Activated naive CD4-positive, alpha-beta T cell treated with anti-CD3 and anti-CD28 coated beads, Interleukin-2, amount 10 ng/mL, durations not matched to agents 7 days and 5 days (primary cell): ENCODE data around the gene CILP.
"Not testable (repeated sequence)": the region's sequence is repeated elsewhere in the genome, so short reads cannot be mapped to it uniquely, and the experiment has no call there.

ENCODE experiments used
- CTCF ChIA-PET: fragments of 350-600 bp; sonication (Branson Sonifier 250); formaldehyde crosslinking; loops from one replicate; lab custom pipeline; 2021; ENCODE audit warnings: antibody characterized with exemption; lab: Charles Lee
- DNase-seq: peaks from one replicate; pipeline ENCODE4 v3.0.0-alpha.2; 2020
- H3K27ac Mint-ChIP-seq: one replicate; pipeline ENCODE4 v1.8.0; 2021; ENCODE audit warnings: mild to moderate bottlenecking, moderate library complexity, mixed read lengths
- H3K27me3 Mint-ChIP-seq: one replicate; pipeline ENCODE4 v1.8.0; 2021; ENCODE audit warnings: mild to moderate bottlenecking, mixed read lengths
- H3K36me3 Mint-ChIP-seq: one replicate; pipeline ENCODE4 v1.8.0; 2021; ENCODE audit warnings: mixed read lengths
- H3K4me1 Mint-ChIP-seq: one replicate; pipeline ENCODE4 v1.8.0; 2021; ENCODE audit warnings: mixed read lengths
- H3K4me3 Mint-ChIP-seq: one replicate; pipeline ENCODE4 v1.8.0; 2021; ENCODE audit warnings: mild to moderate bottlenecking, moderate library complexity, mixed read lengths
- H3K9me3 Mint-ChIP-seq: one replicate; pipeline ENCODE4 v1.8.0; 2021; ENCODE audit warnings: mixed read lengths

Gene CILP

GRCh38 chr15:65196637-65197336, 14.5 kb downstream of the CILP start:
- no peak overlapping the region for H3K27ac Mint-ChIP-seq
- no peaks in the 10 kb centered on the region for H3K9me3 Mint-ChIP-seq
- no peaks in the 10 kb centered on the region for H3K4me1 Mint-ChIP-seq
- H3K36me3 Mint-ChIP-seq: no peaks in the 10 kb centered on the region
- no peak overlapping the region for H3K4me3 Mint-ChIP-seq
- CTCF ChIA-PET: interaction anchor here (0.7 to 1.2 kb wide), 2 partner anchors 21 to 74 kb away, joined by 3 read pairs; no protein-coding TSS in a partner anchor
- peaks cover 15% of the 10 kb centered on the region for H3K27me3 Mint-ChIP-seq
- DNase-seq: no peak

DNA sequence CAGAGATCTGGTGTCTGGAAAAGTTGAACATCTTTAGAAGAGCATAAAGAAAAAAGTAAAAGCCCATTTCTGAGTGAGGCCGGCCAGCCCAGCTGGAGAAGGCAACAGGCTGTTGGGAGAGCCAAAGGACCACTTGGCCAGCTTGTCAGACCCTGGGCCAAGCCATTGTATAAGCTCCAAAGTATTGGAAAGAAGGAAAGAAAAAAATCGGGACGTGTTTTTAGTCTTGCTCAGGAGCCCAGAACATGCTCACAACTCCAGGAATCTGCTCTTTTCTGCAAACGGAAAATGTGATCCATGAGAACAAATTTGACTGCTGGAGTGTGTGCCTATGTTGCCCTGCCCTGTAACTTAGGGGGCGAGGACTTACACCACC, 15.7 kb downstream of the CILP start:
- H3K4me3 Mint-ChIP-seq: no peak overlapping the region
- H3K27me3 Mint-ChIP-seq: peaks cover 6% of the 10 kb centered on the region
- no peaks in the 10 kb centered on the region for H3K36me3 Mint-ChIP-seq
- H3K4me1 Mint-ChIP-seq: no peaks in the 10 kb centered on the region
- CTCF ChIA-PET: interaction anchor here (0.9 kb wide), 1 partner anchor 16 kb away, joined by 3 read pairs; the partner anchor contains the start of gene CILP
- no peaks in the 10 kb centered on the region for H3K9me3 Mint-ChIP-seq
- DNase-seq: no peak
- H3K27ac Mint-ChIP-seq: no peak overlapping the region

DNA sequence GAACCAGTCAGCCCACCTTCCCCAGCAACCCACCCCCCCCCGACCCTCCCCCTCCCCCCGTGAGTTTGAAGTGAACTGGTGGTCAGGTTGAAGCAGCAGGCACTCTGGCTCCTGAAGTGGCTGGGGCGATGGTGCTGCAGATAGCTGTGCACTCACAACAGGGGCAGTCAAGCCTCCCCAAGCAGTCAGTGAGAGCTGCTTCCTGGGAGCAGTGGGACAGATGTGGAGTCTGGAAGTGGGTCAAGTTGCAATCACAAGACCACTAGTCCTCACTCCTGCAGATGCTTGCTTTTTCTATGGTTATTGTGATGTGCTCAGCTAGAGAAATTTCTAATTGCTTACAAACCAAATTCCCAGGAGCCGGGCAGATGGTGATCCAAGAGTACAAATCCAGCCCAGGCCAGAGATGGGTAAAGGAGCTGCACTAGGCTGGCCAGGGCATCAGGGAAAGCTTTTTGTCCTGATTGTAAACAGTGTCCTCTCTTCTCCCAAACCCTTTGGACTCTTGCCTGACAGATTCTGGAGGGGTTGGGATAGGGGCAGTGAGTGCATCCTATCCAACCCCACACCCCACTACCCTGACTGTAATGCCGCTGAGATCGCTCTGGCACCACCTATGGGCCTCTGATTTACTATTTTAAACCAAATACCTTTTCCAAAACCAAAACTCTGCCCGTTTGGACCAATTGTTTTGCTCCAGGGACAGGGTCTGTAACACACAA, 16.3 kb downstream of the CILP start:
- H3K9me3 Mint-ChIP-seq: no peaks in the 10 kb centered on the region
- no peak overlapping the region for H3K4me3 Mint-ChIP-seq
- H3K27me3 Mint-ChIP-seq: peaks cover 5% of the 10 kb centered on the region
- no peak overlapping the region for H3K27ac Mint-ChIP-seq
- no peaks in the 10 kb centered on the region for H3K36me3 Mint-ChIP-seq
- H3K4me1 Mint-ChIP-seq: no peaks in the 10 kb centered on the region
- DNase-seq: no peak
- CTCF ChIA-PET: interaction anchor here (1.0 kb wide), 1 partner anchor 9 kb away, joined by 3 read pairs; the partner anchor contains the start of gene CLPX

DNA sequence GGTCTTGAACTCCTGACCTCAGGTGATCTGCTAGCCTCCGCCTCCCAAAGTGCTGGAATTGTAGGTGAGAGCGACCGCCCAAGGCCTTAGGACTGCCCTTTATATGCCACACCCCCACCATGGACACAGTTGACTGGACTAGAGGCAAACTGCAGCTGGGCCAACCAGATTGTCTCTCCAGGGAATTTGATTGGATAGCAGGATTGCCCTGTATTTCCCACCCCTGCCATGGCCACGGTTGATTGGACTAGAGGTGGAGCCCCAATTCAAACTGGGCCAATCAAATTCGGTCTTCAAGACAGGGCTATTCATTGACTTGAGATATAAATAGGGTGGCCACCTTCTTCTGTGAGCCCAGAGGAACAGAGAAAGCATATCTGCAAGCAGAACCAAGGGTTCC, 19.3 kb downstream of the CILP start:
- H3K36me3 Mint-ChIP-seq: no peaks in the 10 kb centered on the region

GRCh38 chr15:65189102-65189740, 22.1 kb downstream of the CILP start:
- H3K4me1 Mint-ChIP-seq: peaks cover 6% of the 10 kb centered on the region
- H3K27ac Mint-ChIP-seq: no peak overlapping the region
- peaks cover 1% of the 10 kb centered on the region for H3K36me3 Mint-ChIP-seq
- DNase-seq: peak; percentile 48
- no peaks in the 10 kb centered on the region for H3K9me3 Mint-ChIP-seq
- H3K4me3 Mint-ChIP-seq: no peak overlapping the region
- CTCF ChIA-PET: interaction anchor here (0.8 to 4.0 kb wide), 5 partner anchors 80 to 129 kb away, joined by 3 to 17 read pairs (median 5); no protein-coding TSS in a partner anchor
- peaks cover 5% of the 10 kb centered on the region for H3K27me3 Mint-ChIP-seq

More for the DNA sequence above, 19.3 kb downstream of the CILP start:
- Mint-ChIP-seq H3K9me3 (no peaks in the 10 kb centered on the region), H3K4me1 (no peaks in the 10 kb centered on the region), H3K4me3 (no peak overlapping the region), H3K27me3 (peaks cover 5% of the 10 kb centered on the region), H3K27ac (no peak overlapping the region)
- CTCF ChIA-PET: no interaction called here
- DNase-seq: no peak

- CTCF ChIA-PET: interaction anchor here (1.9 to 4.0 kb wide), 3 partner anchors 82 to 109 kb away, joined by 4 to 17 read pairs (median 10); no protein-coding TSS in a partner anchor
- peaks cover 13% of the 10 kb centered on the region for H3K4me1 Mint-ChIP-seq
Measured at GRCh38 chr15:65188472-65188871, 22.8 kb downstream of the CILP start.

GRCh38 chr15:65184868-65185717, 26.2 kb downstream of the CILP start, which contains the start of gene CLPX:
Gene CLPX, minus strand, starts transcription at chr15:65185342. Its CDS starts 189 bp downstream, at chr15:65185153.
- Mint-ChIP-seq H3K36me3 (peaks cover 16% of the 10 kb centered on the region), H3K27me3 (no peaks in the 10 kb centered on the region), H3K27ac (peak within 1 kb of the TSS; percentile 92), H3K9me3 (no peaks in the 10 kb centered on the region), H3K4me3 (peak within 1 kb of the TSS; percentile 93), H3K4me1 (peaks cover 30% of the 10 kb centered on the region)
- DNase-seq: peak; percentile 95
- CTCF ChIA-PET: interaction anchor here (1.0 to 4.0 kb wide), 4 partner anchors 9 to 114 kb away, joined by 3 to 17 read pairs (median 4); no protein-coding TSS in a partner anchor

More at GRCh38 chr15:65188472-65188871, 22.8 kb downstream of the CILP start:
- not testable (repeated sequence) for H3K9me3 Mint-ChIP-seq, H3K27me3 Mint-ChIP-seq, H3K27ac Mint-ChIP-seq, H3K36me3 Mint-ChIP-seq, H3K4me3 Mint-ChIP-seq, DNase-seq

DNA sequence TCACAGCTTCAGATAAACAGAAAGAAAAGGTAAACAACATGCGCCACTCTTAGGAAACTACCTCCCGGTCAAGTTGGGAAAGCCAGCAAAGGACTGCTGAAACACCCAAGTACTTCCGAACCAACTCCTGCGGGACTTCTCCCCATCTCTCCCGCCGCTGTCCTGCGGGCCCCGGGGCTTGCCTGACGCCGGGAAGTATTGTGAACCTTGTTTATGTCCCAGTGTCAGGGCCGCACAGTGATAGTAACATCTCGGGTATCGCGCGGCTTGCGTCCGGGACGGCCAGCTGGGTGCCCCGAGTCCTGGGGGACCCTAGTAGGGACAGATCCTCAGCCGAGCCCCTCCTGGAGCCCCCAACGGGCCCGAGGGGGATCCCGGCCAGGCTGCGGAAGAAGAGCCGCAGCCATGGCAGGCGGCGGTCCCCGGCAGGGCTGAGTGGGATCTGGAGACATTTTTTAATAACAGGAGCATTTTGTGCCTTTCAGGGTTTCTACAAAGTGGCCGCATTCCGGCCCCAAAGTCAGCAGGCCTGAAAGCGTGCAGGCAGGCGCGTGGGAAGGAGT, 26.9 kb downstream of the CILP start:
- H3K4me1 Mint-ChIP-seq: peaks cover 32% of the 10 kb centered on the region
- peak overlapping the region; percentile 93 for H3K4me3 Mint-ChIP-seq
- no peaks in the 10 kb centered on the region for H3K27me3 Mint-ChIP-seq
- DNase-seq: peak; percentile 61
- CTCF ChIA-PET: no interaction called here
- peaks cover 21% of the 10 kb centered on the region for H3K36me3 Mint-ChIP-seq
- peak overlapping the region; percentile 92 for H3K27ac Mint-ChIP-seq
- no peaks in the 10 kb centered on the region for H3K9me3 Mint-ChIP-seq

- CTCF ChIA-PET: no interaction called here
- Mint-ChIP-seq H3K4me3 (peak overlapping the region; percentile 93), H3K36me3 (peaks cover 23% of the 10 kb centered on the region), H3K27me3 (no peaks in the 10 kb centered on the region), H3K27ac (peak overlapping the region; percentile 92), H3K9me3 (no peaks in the 10 kb centered on the region), H3K4me1 (peaks cover 32% of the 10 kb centered on the region)
- no peak for DNase-seq
Measured at GRCh38 chr15:65183865-65184159, 27.5 kb downstream of the CILP start.

DNA sequence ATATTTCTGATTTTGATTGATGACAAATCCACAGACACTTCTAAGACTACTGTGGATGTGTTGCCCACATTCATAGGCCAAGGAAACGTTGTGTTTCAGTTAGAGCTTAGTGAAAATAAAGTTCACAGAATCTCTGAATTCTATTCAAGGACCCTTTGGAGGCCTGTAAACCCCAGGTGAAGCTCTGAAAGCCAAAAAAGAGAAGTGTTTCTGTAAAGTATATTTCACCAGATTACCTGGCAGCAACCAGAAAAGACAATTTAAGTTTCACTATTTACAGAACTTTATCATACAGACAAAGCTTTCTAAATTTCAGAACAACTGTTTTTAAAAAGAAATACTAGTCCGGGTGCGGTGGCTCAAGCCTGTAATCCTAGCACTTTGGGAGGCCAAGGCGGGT, 28.7 kb downstream of the CILP start:
- no peak for DNase-seq
- no peaks in the 10 kb centered on the region for H3K9me3 Mint-ChIP-seq
- H3K4me3 Mint-ChIP-seq: peak overlapping the region; percentile 93
- H3K27me3 Mint-ChIP-seq: no peaks in the 10 kb centered on the region
- H3K36me3 Mint-ChIP-seq: peaks cover 26% of the 10 kb centered on the region
- peak overlapping the region; percentile 92 for H3K27ac Mint-ChIP-seq
- CTCF ChIA-PET: no interaction called here
- H3K4me1 Mint-ChIP-seq: peaks cover 32% of the 10 kb centered on the region

GRCh38 chr15:65181582-65182353, 29.5 kb downstream of the CILP start:
- H3K27me3 Mint-ChIP-seq, H3K27ac Mint-ChIP-seq, DNase-seq, H3K4me3 Mint-ChIP-seq, H3K9me3 Mint-ChIP-seq, CTCF ChIA-PET: not testable (repeated sequence)
- Mint-ChIP-seq H3K4me1 (peaks cover 32% of the 10 kb centered on the region), H3K36me3 (peaks cover 26% of the 10 kb centered on the region)

GRCh38 chr15:65180167-65180566, 31.1 kb downstream of the CILP start:
- Mint-ChIP-seq H3K27me3 (no peaks in the 10 kb centered on the region), H3K4me1 (peaks cover 27% of the 10 kb centered on the region), H3K4me3 (no peak overlapping the region), H3K9me3 (no peaks in the 10 kb centered on the region), H3K36me3 (peaks cover 34% of the 10 kb centered on the region), H3K27ac (no peak overlapping the region)
- CTCF ChIA-PET: no interaction called here
- DNase-seq: no peak

- CTCF ChIA-PET: no interaction called here
- no peak overlapping the region for H3K4me3 Mint-ChIP-seq
- no peaks in the 10 kb centered on the region for H3K9me3 Mint-ChIP-seq
- H3K27ac Mint-ChIP-seq: no peak overlapping the region
- H3K27me3 Mint-ChIP-seq: no peaks in the 10 kb centered on the region
- H3K36me3 Mint-ChIP-seq: peaks cover 28% of the 10 kb centered on the region
- no peak for DNase-seq
- H3K4me1 Mint-ChIP-seq: peaks cover 16% of the 10 kb centered on the region
Measured at GRCh38 chr15:65177901-65178300, 33.4 kb downstream of the CILP start.
